Measurements from ENCODE around the gene ARHGAP26.

DNA sequence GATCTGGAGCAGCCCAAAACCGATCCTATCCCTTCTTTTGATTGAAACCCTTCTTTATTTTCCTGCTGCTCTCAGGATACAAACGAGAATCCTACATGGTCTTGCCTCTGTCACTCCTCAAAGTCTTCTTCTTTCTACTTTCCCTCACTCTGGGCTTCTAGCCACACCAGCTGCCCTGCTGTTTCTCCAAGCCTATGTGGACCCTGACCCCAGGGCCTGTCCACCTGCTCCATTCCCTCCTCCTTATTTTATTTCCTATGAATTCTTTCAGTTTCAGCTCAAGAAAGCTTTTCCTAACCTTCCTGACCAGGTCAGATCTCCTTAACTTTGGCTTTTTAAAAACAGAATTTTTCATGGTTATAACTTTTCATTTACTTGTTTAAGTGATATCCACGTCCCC lies 141.0 kb downstream of the ARHGAP26 start:
- TF ChIP-seq, protein P1, sequence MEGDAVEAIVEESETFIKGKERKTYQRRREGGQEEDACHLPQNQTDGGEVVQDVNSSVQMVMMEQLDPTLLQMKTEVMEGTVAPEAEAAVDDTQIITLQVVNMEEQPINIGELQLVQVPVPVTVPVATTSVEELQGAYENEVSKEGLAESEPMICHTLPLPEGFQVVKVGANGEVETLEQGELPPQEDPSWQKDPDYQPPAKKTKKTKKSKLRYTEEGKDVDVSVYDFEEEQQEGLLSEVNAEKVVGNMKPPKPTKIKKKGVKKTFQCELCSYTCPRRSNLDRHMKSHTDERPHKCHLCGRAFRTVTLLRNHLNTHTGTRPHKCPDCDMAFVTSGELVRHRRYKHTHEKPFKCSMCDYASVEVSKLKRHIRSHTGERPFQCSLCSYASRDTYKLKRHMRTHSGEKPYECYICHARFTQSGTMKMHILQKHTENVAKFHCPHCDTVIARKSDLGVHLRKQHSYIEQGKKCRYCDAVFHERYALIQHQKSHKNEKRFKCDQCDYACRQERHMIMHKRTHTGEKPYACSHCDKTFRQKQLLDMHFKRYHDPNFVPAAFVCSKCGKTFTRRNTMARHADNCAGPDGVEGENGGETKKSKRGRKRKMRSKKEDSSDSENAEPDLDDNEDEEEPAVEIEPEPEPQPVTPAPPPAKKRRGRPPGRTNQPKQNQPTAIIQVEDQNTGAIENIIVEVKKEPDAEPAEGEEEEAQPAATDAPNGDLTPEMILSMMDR (conservative IDR thresholded peaks at IDR 0.05; ENCODE audit: low read depth, low read length), result no peak
- TF ChIP-seq BHLHE40 (IDR thresholded peaks at IDR 0.05; ENCODE audit: low read depth, low read length) (no peak), POLR2A (IDR thresholded peaks at IDR 0.05; ENCODE audit: low read depth, low read length) (no peak), CEBPB (IDR thresholded peaks at IDR 0.05; ENCODE audit: low read depth, low read length) (no peak), MXI1 (IDR thresholded peaks at IDR 0.05; ENCODE audit: borderline replicate concordance, low read depth, low read length) (no peak), MAFK (IDR thresholded peaks at IDR 0.05; ENCODE audit: low read depth, low read length) (no peak), MAZ (IDR thresholded peaks at IDR 0.05; ENCODE audit: borderline replicate concordance, low read depth, low read length) (no peak), NFE2L2 (IDR thresholded peaks at IDR 0.05; ENCODE audit: low read depth, low read length) (no peak), RAD21 (IDR thresholded peaks at IDR 0.05; ENCODE audit: low read length) (no peak)
